ENCODE data around the gene KCNT1.
A peak's percentile ranks its signal among the peaks of the same experiment; 100 is the strongest.

The KCNT1 gene

DNA sequence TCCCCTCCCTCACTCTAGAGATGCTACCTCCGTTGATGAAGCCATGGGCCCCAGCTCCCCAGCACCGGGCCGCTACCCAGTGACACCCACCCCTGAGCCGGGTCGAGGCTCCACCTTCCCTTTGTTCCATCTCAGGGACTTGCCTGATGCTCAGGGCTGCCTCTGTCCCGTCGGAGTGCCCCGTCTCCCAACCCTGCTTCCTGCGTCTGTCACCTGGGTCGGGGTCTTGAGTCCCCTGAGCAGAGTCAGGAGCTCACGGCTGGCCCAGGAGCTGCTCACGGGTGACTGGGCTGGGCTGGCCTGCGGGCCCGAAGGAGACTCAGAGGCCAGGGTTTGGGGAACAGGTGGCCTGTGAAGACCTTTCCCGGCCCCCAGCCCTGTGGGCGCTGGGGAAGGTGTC, 85.3 kb downstream of the KCNT1 start:
- no peak for DNase-seq

DNA sequence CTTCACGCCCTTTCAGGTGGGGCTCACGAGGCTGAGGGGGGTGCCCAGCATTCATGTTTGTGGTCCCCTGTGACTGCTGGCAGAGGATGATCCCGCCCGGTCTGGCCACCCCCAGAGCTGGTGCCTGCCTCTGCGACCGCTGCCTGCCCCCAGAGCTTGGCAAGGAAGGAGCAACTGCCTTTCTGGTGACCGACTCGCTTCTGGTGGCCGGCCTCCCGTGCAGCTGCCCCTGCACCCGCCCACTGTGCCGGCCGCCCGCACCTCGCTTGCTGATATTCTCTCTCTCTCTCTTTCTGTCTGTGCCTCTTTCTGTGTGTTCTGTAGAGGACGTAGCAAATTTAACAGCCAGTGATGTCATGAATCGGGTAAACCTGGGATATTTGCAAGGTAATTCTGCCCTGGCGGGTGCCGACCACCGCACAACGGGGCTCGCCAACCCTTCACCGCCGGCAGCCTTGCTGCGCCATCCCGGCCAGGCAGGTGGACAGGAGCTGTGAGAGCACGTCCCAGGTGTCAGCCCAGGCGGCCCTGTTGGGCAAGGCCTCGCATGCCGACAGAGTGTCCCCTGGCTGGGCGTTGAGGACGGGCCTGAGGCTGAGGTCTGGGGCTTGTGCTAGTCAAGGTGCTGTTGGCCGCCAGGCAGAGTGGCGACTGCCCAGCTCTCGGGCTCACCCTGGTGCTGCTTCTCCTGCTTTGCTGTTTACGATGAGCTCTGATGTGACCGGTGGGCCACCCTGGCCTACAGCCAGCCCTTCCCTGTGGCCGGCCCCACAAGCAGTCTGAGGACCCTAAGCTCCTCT, 86.0 kb downstream of the KCNT1 start:
- DNase-seq: no peak

DNA sequence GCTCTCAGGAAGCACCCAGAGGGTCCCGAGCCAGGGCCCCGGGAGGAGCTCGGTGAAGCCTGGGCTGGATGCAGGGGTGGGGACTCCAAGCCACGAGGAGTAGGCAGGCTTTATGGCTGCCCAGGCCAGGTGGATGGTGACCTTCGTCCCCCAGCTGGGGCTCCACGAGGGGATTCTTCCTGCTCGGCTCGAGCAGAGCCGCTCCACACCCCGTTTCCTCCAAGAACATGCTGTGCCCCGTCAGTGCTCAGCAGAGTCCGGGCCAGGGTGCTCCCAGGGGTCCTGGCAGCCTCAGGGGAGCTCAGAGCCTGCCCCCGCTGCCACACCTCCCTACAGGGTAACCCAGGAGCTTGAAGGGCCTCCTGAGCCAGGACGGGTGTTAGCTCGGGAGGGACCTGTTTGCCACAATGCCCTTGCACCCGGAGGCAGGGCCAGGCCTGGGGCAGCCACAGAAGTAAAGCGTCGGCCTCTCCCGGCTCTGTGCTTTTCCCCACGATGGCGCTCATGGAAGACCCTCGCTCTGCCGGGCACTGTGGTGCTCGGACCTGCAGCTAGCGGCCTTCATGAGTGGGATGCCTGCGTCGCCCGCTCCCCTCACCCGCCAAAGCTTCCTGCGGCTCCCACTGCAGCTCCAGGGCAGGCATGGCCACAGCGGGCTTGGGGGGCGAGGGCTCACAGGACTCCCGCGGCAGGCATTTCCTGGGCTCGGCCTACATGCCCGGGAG, 86.8 kb downstream of the KCNT1 start:
- DNase-seq: no peak

DNA sequence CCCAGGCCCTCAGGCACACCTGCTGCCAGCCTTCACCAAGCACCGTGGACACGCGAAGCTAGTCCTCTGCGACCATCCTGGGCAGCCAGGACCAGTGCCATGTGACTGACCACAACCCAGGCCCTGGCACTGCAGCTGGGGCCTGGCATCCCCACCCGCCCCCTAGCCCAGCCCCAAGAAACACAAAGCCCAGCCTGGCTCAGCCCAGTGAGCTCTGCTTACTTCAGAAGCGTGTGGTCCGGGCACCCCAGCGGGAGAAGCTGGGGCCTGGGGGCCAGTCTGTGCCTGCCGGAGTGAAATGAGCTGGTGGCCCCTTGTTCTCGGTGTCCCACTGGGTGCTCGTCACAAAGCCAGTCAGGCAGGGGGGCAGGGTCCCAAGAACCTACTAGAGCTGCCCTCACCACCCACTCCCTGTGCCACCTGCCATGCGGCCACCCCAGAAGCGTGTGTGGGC, 87.9 kb downstream of the KCNT1 start:
- DNase-seq: no peak

DNA sequence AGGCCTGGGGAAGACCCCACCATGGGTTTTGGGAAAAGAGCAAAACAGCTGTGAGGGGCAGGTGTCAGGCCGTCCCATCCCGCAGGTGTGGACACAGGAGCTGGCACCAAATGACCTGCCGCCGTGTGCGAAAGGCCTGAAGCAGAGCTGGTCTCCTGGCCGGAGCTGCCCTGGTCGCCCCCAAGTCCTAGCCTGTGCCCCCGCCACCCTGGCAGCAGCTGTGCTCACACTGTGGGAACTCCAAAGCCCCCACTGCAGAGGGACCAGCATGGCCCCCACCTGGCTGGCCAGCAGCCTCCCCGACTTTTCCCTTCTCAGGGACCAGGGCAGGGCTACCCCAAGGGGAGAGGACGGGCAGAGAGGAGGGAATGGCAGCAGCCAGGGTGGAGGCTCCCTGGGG, 88.4 kb downstream of the KCNT1 start:
- no peak for DNase-seq

DNA sequence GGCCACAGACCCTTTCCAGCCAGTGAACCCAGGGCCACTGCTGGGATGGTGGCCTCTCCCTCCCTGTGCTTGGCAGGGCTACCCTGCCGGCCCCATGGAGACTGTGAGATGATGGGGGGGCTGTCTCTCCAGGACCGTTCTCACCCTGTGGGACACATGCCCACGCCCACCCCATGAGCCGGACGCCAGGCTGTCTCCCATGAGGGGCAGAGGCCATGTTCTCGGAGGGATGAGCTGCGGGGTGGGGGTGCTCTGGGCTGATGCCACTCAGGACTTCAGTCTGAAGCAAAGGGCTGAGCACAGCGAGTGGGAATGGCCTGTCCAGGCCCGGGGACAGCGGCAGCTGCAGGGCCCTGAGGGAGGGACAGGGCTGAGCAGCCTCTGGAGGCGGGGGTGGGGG, 88.9 kb downstream of the KCNT1 start:
- no peak for DNase-seq

DNA sequence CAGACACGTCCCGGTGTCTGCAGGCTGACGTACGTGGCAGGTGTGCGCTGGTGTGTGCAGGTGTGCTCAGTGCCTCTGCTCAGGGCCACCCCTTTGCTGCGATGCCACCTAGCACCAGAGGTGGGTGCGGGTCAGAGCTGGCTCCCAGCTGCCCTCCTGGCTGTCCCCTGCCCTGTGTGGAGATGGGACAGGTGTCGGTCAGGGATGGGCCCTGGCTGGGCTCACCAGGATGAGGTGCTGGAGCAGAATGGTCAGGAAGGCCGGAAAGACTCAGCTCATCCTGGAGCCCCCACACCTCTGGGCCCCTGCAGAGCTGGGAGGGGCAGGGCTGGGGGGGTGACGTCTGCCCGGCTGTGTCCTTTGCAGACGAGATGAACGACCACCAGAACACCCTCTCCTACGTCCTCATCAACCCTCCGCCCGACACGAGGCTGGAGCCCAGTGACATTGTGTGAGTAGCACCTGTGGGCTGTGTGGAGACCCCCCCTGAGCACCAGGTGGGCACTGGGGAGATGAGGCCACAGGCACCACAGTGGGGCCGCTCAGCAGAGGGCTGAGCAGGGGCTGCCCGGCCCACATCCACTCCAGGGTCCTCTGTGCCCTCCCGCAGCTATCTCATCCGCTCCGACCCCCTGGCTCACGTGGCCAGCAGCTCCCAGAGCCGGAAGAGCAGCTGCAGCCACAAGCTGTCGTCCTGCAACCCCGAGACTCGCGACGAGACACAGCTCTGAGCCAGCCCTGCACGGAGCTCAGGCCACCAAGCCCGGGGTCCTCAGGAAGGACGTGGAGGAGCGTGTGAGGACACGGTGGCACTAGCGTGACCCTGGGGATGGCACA, 89.7 kb downstream of the KCNT1 start:
- no peak for DNase-seq

DNA sequence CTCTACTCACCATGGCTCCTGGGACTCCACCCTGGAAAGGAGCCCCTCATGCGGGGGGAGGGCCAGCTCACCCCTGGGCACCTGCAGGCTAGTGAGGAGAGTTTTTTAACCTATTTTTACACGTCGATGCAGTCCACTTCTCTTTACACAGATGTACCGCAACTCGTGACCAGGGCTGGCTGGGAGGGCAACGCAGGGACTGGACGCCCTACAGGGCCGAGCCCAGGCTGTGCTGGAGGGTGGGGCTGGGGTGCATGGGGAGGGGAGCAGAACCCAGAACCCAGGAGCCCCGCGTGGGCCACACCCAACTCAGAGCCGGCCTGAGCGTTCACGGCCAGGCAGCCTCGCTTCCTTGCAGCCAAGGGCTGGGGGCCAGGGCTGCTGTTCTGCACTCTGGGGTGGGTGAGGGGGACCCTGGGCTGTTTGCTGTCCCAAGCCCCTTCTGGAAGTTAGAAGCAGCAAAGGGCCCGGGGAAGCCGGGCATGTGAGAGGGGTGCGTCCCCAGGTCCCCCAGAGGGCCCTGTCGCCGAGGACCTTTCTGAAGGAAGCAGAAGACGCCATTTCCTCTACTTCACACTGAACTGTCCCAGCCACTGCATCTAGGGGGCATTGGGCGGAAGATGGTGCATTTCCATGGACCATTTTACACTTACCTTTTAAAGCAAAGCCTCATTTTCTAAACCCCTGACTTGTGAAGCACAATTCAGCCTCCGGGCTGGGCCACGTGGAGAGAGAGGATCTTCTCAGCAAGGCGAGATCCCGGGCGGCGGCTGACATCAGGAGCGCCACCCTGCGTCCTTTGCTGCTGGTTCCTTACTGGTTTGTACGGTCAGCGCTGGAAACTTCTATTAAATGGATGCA, 90.5 kb downstream of the KCNT1 start:
- DNase-seq: no peak

DNA sequence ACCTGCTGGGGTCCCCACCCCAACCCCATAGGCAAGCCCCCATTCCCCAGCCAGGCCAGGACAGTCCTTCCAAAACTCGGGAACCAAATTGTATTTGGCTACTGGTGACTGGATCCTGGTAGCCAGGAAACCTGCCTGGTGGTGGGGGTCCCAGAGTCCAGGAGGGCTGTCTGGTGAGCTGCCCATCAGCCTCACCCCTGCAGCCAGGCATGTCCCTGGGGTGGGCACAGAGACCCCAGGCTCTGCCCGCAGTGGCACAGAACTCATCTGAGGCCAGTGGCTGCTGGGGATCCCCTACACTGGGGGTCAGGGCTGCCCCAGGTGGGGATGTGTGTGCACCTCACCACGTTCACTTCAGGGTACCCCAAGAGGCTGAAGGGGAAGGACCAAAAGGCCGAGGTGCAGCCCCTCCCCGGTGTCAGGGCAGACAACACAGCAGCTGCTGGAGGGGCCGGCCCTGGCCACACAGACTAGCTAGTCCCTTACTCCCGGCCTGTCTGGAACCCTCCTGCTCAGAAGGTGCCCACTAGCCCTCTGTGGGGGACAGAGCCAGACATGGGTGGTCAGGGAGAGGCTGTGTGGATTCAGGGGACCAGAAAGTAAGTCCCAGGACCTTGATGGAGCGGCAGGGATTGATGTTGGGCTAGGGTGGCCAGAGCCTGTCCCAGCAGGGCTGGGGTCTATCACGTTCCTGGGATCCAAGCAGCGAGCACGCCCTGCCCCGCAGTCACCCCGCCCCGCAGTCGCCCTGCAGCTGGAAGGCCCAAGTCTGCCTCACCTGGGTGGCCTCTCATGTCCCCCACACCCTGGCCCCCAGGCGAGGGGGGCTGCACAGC, 91.5 kb downstream of the KCNT1 start:
- DNase-seq: no peak

DNA sequence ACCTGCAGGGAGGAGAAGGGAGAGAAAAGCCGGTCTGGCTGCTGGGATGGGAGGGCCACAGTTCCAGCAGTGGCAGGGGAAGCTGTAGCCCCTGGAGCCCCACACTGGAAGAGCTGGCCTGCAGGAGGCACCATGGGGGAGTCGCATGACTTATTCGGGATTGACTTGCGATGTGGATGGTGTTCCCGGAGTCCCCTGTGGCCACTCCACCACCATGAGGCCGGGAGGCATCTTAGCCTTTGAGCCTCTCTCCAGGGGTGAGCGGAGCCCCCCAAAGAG, 92.0 kb downstream of the KCNT1 start:
- DNase-seq: no peak

DNA sequence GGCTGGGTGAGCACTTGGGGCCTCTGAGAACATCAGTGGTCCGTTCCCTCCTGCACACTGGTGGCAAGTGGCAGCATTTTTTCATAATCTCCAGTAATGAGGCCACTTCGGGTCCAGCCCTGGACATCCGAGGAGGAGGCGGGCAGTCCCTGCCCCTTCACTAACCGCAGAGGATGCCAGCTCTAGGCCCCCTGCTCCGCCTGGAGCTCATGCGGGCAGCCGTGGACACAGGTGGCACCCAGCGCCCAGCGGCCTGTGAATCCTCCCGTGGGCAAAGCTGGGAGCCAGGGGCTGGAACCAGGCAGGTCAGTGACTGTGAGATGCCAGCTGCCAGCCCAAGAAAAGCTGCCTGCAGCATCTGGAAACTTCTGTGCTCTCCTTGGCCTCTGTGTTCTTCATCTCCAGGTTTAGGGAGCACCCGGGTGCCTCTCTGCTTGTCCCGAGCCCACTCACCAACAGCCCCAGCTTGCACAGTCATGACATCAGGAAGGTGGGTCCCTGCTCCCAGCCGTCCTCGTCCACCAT, 92.4 kb downstream of the KCNT1 start:
- DNase-seq: no peak

DNA sequence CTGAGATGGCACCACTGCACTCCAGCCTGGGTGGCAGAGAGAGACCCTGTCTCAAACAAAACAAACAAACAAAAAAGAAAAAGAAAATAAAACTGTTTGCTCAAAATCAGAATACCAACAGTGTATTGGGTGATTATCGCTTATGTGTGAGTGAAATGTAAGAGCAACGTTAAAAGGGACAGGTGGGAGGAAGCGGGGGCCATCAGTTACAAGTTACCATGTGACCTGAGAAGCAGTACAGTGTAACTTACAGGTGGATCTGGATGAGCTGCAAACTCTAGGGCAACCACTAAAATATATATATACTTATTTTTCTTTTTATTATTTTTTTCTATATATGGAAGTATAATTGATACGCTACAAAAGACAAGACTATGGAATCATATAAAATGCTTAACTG, 93.4 kb downstream of the KCNT1 start:
- DNase-seq: no peak

DNA sequence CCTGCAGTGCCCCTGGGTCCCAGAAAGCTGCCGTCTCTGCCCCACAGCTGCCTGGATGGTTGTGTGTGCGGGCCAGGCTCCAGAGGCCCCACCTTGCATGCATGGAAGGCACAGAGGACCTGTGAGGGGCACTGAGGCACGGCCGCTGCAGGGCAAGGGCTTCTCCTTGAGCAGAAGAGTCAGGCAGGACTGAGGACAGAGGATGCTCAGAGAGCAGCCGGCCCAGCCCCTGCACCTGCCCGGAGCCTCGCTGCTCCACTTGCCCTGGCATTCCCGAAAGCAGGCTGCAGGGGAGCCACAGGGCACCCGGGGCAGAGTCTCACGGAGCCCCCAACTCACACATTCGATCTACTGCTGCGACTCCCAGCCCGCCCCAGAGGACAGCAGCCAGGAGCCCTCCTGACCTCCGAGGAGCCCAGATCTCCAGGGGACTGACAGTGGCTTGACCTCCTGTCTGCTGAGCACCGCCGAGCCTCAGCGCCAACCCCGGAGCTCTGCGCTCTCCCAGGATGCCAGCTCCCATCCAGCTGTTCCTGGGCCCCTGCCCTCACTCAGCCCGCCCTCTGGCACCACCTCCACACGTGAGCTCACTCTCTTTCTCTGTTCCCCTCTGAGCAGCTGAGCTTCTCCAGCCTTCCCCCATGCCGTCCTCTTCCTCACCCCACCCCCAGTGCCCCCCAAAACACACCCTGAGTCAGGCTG, 95.0 kb downstream of the KCNT1 start:
- DNase-seq: no peak

DNA sequence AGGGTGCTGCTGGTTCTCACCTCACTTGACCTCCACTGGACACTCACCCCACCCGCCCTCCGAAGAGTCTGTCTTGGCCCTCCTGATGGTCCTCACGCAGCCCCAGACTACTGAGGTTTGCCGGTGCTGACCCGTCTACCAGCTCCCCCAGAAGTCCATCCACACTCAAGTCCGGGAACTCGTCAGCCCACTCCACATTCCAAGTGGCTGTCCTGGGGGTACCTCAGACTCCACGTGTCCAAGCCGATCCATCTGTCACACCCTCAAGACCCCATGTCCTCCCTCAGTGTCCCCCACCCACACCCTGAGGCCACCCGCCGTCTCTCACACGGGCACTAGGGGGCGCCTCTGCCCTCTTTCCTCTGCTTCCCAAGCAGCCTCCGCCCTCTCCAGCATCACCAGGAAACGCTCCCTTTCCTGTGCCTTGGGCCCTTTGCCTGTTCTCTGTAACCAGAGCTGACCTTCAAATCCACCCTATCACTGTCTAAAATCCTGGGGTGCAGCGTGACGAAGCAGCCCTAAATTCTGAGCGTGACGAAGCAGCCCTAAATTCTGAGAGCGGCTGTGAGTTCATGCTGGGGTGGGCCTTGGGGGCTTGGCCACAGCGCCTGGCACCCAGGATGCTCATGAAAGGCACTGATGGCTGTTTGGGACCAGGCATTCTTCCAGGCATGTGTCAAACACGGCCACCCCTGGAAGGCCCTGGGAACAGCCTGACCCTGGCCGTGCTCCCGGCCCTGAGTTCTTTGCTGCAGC, 95.7 kb downstream of the KCNT1 start:
- peak; percentile 32 to 68 (median 44) for DNase-seq

DNA sequence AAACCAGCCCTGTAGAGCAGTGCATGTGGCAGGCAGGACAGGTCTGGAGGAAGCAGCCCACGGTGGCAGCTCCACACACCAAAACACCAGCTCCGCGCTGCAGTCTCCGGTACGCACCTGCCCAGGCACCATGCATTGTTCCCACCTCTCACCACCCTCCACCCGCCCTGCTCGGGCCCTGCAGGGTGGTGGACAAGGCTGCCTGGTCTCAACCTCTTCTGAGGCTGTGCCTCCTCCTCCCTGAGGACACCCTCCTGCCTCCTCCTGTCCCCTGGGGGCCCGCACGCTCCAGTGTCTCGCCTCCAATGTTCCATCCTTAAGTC, 96.2 kb downstream of the KCNT1 start:
- DNase-seq: no peak

DNA sequence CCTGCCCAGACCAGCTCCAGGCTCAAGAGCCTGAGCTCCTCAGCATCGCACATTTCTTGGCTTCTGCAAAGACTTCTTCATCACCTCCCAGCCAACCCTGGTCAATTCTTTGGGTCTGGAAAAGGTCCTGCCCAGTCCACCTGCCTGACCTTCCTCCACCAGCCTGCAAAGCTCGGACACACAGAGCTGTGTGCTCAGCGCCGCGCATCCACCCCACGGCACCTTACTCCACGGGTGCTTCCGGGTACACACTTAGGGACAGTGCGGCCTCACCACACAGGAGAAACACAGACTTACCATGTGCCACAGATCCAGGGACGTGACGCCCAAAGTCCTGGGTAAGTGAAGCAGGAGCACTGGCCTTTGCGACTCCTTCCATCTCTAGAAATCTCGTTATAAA, 97.3 kb downstream of the KCNT1 start:
- DNase-seq: no peak

DNA sequence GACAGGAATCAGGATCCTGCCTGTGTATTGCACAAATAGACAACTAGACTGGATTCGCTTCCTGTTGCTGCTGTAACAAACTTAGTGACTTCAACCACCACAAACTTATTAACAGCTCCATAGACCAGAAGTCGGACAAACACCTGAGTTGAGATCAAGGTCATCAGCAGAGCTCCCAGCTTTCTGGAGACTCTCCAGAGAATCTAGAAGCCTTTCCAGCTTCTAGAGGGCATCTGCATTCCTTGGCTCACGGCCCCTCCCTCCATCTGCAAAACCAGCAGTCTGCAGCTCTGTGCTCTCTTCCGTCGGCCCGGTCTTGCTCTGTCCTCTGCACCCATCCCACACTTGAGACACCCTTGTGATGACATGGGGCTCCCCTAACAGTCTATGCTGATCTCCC, 99.1 kb downstream of the KCNT1 start:
- DNase-seq: no peak

DNA sequence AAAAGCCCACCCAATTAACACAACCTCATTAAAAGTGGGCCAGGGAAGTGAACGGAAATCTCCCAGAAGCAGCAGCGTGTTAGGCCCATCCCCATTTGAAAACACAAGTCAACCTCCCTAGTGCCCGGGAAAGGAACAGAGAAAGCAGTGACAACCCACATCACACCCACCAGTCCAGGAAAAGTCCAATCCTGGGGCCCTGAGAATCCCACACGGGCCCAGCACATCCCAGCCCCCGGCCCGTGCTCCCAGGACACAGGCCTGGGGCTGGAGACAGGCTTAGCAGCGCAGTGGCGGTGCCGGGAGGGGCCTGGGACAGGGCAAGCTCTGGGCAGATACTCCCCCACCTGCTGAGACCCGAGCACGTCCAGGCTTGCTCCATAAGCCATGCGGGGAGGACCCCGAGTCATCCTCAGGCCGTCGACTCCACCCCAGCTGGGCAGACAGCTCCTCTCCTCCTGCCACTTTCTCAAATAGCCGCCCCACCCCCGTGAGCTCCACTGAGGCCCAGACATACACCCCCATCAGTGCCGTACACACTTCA, 101.0 kb downstream of the KCNT1 start:
- no peak for DNase-seq

DNA sequence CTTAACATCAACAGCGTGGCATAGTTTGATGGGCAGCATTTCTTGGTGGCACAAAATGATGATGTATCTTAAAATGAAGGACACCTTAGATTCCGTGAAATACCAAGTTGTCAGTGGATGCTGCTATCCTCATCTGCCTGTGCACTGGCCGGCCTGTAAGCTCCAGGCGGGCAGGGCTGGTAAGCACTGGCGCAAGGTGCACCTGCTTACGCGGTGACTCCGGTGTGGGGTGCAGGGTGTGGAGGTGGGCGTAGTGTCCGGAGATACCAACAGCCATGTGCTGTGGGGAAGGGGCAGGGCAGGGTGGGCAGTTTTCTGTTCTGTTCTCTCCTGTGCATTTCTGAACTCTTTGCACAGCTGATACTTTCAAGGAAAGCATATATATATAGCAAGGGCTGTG, 101.5 kb downstream of the KCNT1 start:
- DNase-seq: no peak
